ENCODE measurements around the gene TMEM19.
"Not testable (repeated sequence)": the region's sequence is repeated elsewhere in the genome, so short reads cannot be mapped to it uniquely, and the experiment has no call there.

Gene TMEM19

GRCh38 chr12:71666259-71666658, 19.6 kb upstream of the TMEM19 start:
- no peak for DNase-seq

- DNase-seq, result no peak
Measured at GRCh38 chr12:71671311-71671710, 14.6 kb upstream of the TMEM19 start.

GRCh38 chr12:71671816-71672215, 14.1 kb upstream of the TMEM19 start:
- no peak for DNase-seq

- DNase-seq, result peak in 1 of 2 donors; percentile 15
Measured at GRCh38 chr12:71682466-71682865, 3.4 kb upstream of the TMEM19 start.

- DNase-seq, result no peak
Measured at GRCh38 chr12:71683633-71684032, 2.2 kb upstream of the TMEM19 start.

- peak; percentile 64 to 73 for DNase-seq
Measured at GRCh38 chr12:71684081-71684480, 1.8 kb upstream of the TMEM19 start.

GRCh38 chr12:71685312-71685906, 473 bp upstream of the TMEM19 start:
- DNase-seq, result no peak

- DNase-seq, result peak in 1 of 2 donors; percentile 7
Measured at GRCh38 chr12:71686658-71687025, 760 bp downstream of the TMEM19 start.

GRCh38 chr12:71687172-71687571, 1.3 kb downstream of the TMEM19 start:
- DNase-seq, result not testable (repeated sequence)

- no peak for DNase-seq
Measured at GRCh38 chr12:71688961-71689570, 3.2 kb downstream of the TMEM19 start.

GRCh38 chr12:71691504-71692129, 5.7 kb downstream of the TMEM19 start:
- DNase-seq, result no peak

- DNase-seq, result no peak
Measured at GRCh38 chr12:71693126-71693525, 7.2 kb downstream of the TMEM19 start.

- DNase-seq, result not testable (repeated sequence)
Measured at GRCh38 chr12:71693651-71694050, 7.8 kb downstream of the TMEM19 start.

- DNase-seq, result no peak
Measured at GRCh38 chr12:71694099-71694820, 8.4 kb downstream of the TMEM19 start.

- no peak for DNase-seq
Measured at GRCh38 chr12:71695782-71696181, 9.9 kb downstream of the TMEM19 start.

- DNase-seq, result not testable (repeated sequence)
Measured at GRCh38 chr12:71702181-71702580, 16.3 kb downstream of the TMEM19 start.

- DNase-seq, result no peak
Measured at GRCh38 chr12:71702590-71702989, 16.7 kb downstream of the TMEM19 start.

GRCh38 chr12:71703206-71703605, 17.3 kb downstream of the TMEM19 start:
- no peak for DNase-seq

GRCh38 chr12:71704920-71705319, 19.0 kb downstream of the TMEM19 start:
- DNase-seq, result no peak

- no peak for DNase-seq
Measured at GRCh38 chr12:71708658-71709057, 22.8 kb downstream of the TMEM19 start.

GRCh38 chr12:71710276-71711125, 24.6 kb downstream of the TMEM19 start:
- DNase-seq, result no peak

GRCh38 chr12:71718611-71719010, 32.7 kb downstream of the TMEM19 start:
- no peak for DNase-seq

Data from inflammatory macrophage treated with lipopolysaccharide for 1 hour (primary cell).